Measurements from ENCODE around the gene DAGLB.
"Not testable (repeated sequence)": the region's sequence is repeated elsewhere in the genome, so short reads cannot be mapped to it uniquely, and the experiment has no call there.

Gene DAGLB

GRCh38 chr7:6397759-6398495 is 49.8 kb downstream of the DAGLB start:
- DNase-seq: not testable (repeated sequence)

DNA sequence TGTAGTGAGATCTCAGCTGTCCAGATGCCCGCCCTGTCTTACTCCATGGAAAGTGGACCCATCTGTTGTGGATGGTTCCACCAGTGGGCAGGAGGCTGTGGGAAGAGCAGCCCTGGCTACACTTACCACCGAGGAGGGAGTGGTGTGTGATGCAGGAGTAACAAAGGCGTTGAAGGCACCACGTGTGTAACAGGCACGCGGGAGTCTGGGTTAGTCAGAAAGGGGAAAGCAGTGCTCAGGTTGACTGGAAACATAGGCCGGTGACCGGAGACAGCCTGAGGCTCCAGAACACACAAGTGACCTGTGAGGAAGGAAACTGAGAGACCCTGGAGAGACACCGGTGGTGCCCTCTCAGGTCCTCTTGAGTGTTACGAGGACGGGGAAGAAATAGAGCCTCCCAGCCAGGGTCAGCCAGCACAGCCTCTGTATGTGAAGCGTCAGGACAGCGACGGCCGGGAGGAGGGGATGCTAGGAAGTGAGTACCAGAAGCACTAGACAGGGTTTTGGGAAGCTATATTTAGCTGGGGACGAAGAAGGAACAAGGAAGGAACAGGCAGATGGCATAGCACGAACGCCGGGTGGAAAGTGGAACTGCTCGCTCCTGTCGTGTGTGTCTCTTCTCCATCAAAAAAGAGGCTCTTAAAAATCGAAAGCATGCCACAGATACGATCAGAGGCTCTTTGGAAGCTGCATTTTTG is 51.7 kb downstream of the DAGLB start:
- DNase-seq: peak; percentile 66 to 75

DNA sequence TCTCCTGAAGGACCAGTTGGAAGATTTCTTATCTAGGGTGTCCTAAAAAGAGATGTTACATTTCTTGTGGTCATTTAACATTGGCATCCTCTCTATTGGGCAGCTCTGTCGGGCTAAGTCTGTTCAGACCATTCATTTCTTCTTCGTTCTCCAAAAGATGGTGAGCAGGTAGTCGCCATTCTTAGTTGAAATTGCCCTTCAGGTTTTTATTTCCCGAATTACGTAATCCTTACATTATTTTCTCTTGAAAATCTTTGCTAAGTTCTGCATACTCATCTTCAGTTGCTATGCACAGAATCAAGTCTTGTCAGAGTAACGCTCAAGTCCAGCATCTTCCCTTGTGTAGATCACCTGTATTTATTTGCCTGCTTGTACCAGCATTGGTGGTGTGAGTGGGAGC is 53.6 kb downstream of the DAGLB start:
- no peak for DNase-seq

- no peak for DNase-seq
Measured at GRCh38 chr7:6393667-6394056, 54.1 kb downstream of the DAGLB start.

- peak; percentile 91 to 92 for DNase-seq
Measured at GRCh38 chr7:6392712-6393666, 54.8 kb downstream of the DAGLB start.

DNA sequence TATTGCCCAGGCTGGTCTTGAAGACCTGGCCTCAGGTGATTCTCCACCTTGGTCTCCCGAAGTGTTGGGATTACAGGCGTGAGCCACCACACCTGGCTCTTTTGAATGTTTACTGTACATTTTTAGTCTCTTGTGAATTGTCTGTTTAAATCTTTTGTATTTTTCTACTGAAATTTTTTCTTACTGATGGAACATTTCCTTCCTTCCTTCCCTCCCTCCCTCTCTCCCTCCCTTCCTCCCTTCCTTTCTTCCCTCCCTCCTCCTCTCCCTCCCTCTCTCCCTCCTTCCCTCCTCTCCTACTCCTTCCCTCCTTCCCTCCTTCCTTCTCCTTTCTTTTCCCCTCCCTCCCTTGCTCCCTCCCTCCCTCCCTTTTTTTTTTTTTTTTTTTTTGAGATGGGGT is 58.0 kb downstream of the DAGLB start:
- DNase-seq: no peak

DNA sequence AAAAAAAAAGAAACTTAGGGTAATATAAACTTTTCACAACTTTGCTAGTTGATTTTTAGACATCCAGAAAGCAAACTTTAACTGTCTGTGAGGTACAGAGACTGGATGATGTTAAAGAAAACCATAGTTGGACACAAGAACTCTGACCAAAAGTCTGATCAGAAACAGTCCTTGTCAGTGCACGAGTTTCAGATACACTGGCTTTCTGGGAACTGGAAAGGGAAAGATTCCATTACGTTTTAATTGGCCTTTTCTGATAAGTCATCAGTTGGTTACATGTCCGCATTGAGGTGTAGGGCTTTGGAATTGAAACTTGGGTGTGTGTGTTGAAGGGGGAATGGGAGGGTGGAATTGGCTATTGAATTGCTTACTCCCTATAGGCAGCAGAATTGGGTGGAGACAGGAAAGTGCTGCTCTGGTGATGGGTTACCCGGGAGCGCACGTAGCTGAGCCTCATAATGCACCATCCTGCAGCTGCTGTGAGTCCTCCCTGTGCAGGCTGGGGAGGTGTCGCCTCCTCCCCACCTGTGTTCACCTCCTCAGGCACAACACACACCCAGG is 59.9 kb downstream of the DAGLB start:
- DNase-seq: no peak

- no peak for DNase-seq
Measured at GRCh38 chr7:6386779-6387178, 61.0 kb downstream of the DAGLB start.

- no peak for DNase-seq
Measured at GRCh38 chr7:6385909-6386560, 61.7 kb downstream of the DAGLB start.

DNA sequence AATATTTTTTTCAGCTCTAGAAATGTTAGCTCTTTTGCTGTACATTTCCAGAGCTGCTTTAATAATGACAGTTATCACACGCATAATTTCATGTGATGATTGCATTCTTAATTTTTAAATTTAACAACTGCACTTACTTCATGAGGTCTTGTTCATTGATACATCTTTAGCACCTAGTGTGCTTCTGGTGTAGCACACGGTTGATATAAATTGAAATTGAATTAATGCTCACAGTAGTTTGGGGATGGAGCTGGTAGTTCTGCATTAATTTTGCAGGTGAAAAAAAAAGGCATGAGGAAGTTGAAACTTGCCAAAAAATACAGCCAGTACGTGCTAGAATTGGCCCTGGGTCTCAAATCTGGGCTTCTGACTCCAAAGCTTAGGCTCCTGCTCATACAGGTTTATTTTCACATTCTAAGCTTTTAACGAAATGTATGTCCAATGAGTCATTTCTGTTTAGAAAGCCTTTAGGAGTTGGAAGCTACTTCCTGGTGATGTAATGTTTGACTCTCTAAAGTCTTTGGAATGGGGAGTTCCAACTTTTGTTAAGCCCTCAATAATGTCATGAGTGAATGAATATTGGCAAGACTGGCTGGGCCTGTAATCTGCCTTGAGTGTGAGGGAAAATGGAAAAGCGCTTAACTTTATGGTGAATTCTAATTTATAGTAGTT is 62.5 kb downstream of the DAGLB start:
- peak; percentile 64 to 67 for DNase-seq

GRCh38 chr7:6384327-6384726 is 63.4 kb downstream of the DAGLB start:
- DNase-seq: no peak

DNA sequence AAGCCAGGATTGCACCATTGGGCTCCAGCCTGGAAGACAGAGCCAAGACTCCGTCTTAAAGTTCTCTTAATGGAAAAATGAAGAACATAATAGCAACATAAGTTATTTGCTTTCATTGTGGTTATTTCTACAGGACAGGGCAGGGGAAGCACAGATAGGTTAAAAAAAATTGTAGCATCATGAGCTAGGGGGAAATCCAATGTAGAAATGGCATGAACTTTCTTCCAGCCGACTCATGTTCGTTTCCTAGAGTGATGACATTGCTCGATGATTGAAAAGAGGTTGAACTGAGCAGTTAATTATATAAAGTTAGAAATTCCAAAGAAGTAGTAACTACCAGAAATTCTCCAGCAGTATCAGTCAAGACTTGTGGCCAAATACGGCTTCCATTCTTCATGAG is 64.9 kb downstream of the DAGLB start:
- peak; percentile 36 to 63 for DNase-seq

- DNase-seq: not testable (repeated sequence)
Measured at GRCh38 chr7:6381846-6382245, 65.9 kb downstream of the DAGLB start.

GRCh38 chr7:6380310-6381095 is 67.3 kb downstream of the DAGLB start:
- DNase-seq: no peak

DNA sequence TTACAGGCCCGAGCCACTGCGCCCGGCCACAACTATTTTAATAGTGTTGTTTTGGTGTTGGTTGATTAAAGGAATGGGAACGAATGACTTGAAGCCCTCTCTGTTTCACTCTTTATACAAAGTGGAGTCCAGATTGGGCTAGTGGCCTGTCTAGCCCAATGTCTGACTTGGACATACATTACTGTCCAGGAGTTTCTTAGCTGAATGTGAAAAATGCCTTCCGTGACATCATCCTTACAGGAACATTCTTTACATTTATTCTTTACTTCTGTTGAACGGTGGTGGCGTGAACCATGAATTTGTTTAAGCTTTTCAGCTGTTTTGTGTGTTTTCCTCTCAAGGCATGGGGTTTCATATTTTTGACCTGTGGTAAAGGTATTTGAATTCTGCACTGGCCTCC is 67.9 kb downstream of the DAGLB start:
- DNase-seq: no peak

DNA sequence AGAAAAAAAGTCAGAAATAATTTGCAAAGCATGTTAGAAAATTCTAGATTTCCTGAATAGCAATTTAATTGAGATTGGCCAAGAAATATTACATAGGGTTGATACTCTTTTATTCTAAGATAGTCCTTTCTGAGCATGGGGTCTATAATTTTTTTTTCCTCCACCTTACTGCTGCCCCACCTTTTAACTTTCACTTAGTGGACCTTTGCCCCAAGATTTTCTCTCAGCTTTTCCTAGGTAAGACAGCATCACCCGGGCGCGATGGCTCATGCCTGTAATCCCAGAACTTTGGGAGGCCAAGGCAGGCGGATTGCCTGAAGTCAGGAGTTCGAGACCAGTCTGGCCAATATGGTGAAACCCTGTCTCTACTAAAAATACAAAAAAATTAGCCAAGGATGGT is 69.2 kb downstream of the DAGLB start:
- peak in 1 of 2 donors; percentile 14 for DNase-seq

- no peak for DNase-seq
Measured at GRCh38 chr7:6376820-6377219, 70.9 kb downstream of the DAGLB start.

DNA sequence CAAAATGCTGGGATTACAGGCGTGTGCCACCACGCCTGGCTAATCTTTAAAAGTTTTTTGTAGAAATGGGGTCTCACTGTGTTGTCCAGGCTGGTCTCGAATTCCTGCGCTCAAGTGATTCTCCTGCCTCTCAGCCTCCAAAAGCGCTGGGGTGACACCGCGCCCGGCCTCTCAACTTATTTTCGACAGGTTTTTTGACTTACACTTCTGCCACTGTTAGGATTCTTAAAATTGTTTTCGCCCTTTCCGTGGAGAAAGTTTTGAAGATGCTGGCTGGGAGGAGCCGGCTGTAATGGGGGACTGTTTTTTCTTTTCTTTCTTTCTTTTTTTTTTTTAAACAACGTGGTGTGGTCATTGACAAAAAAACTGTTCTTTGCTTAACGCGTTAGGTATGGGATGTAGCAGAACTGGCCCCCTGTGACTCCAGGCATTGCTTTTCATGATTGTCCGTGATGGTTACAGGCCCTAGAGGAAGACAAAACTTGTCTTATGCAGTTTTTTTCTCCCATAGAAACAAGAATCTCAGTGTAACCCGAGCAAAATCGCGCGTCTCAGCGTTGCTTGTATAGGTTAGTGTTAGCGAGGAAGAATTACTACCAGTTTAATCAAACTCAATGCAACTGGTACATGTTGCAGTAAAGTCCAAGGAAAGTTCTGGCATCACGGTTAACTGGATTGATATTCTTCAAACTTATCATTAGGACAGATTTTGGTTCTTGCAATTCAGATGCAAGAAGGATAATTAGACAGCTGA is 72.2 kb downstream of the DAGLB start:
- peak; percentile 12 to 14 for DNase-seq

GRCh38 chr7:6367701-6368211 is 80.0 kb downstream of the DAGLB start:
- peak; percentile 65 for DNase-seq

DNA sequence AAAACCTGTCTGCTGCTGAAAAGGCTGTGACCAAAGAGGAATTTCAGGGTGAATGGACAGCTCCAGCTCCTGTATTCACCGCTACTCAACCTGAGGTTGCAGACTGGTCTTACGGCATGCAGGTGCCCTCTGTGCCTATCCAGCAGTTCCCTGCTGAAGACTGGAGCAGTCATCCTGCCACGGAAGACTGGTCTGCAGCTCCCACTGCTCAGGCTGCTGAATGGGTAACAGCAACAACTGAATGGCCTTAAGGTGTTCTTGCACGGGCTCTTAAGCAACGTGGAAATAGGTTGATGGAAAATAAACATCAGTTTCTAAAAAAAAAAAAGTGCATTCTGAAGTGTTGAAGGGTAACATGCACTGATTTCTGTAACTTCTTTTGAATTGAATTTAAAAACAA is 82.3 kb downstream of the DAGLB start:
- DNase-seq: no peak
